Measurements from ENCODE around the gene ZNF397.

The ZNF397 gene

DNA sequence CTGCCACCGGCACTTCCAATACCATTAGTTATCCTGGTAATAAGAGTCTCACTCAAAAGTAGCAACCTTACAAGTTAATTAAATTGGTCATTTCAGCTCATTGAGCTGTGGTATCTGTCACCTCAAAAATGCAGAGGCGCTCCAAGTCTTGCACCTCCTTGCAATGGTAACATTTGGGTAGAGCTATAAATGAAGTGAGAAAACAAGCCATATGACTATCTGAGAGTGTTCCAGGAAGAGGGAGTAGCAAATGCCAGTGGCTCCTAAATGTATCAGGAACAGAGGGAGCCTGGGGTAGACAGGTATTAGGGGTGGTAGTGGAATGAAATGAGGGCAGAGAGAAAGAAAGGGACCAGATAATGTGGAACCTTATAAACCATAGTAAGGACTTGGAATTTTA lies 55.2 kb downstream of the ZNF397 start:
- TF ChIP-seq, protein P1, sequence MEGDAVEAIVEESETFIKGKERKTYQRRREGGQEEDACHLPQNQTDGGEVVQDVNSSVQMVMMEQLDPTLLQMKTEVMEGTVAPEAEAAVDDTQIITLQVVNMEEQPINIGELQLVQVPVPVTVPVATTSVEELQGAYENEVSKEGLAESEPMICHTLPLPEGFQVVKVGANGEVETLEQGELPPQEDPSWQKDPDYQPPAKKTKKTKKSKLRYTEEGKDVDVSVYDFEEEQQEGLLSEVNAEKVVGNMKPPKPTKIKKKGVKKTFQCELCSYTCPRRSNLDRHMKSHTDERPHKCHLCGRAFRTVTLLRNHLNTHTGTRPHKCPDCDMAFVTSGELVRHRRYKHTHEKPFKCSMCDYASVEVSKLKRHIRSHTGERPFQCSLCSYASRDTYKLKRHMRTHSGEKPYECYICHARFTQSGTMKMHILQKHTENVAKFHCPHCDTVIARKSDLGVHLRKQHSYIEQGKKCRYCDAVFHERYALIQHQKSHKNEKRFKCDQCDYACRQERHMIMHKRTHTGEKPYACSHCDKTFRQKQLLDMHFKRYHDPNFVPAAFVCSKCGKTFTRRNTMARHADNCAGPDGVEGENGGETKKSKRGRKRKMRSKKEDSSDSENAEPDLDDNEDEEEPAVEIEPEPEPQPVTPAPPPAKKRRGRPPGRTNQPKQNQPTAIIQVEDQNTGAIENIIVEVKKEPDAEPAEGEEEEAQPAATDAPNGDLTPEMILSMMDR (IDR thresholded peaks at IDR 0.05; ENCODE audit: low read depth, low read length): no peak
- no peak overlapping the region for H3K4me3 ChIP-seq (ENCODE audit: low read depth, low read length)

DNA sequence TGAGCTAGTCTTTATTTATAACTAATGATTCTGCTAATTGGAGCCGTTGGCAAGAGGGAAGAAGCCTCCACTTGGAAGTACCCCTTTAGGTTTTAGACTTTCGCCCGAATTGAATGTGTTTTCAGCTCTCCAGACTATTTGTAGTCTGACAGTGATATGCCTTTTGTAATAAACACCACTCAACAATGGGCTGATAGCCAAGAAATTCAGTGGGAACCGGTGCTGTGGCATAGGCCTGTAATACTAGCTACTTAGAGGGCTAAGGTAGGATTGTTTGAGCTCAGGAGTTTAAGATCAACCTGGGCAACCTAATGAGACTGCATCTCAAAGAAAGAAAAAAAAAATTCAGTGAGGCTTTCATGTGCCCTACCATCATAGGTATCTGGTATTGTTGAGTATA lies 62.8 kb downstream of the ZNF397 start:
- TF ChIP-seq, protein P1 (IDR thresholded peaks at IDR 0.05; ENCODE audit: low read depth, low read length): no peak

DNA sequence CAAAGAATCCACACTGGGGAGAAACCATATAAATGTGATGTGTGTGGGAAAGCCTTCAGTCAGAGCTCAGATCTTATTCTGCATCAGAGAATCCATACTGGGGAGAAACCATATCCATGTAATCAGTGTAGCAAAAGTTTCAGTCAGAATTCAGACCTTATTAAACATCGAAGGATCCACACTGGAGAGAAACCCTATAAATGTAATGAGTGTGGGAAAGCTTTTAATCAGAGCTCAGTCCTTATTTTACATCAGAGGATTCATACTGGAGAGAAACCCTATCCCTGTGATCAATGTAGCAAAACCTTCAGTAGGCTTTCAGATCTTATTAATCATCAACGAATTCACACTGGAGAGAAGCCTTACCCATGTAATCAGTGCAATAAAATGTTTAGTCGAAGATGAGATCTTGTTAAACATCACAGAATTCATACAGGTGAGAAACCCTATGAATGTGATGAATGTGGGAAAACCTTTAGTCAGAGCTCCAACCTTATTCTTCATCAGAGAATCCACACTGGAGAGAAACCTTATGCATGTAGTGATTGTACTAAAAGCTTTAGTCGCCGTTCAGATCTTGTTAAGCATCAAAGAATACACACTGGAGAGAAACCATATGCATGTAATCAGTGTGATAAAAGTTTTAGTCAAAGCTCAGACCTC lies 65.9 kb downstream of the ZNF397 start:
- H3K4me3 ChIP-seq (ENCODE audit: low read depth, low read length): no peak overlapping the region
- TF ChIP-seq, protein P1 (IDR thresholded peaks at IDR 0.05; ENCODE audit: low read depth, low read length): no peak

More for the DNA sequence above, 62.8 kb downstream of the ZNF397 start:
- H3K4me3 ChIP-seq (ENCODE audit: low read depth, low read length): no peak overlapping the region
